Hippocampal formation (tissue), 2 donors: ENCODE measurements around the gene RCVRN.

Experiments used
- DNase-seq, 2 donors: peaks; one replicate each; lab custom pipeline; 2025; lab: John Stamatoyannopoulos, UW

The RCVRN gene

GRCh38 chr17:9905078-9905415 lies at the start of gene RCVRN:
TSS of gene RCVRN (minus strand) at chr17:9905271. CDS start at chr17:9905180, 91 bp downstream.
- DNase-seq, result no peak

- DNase-seq, result no peak
These were observed 48.4 kb upstream of the RCVRN start for GRCh38 chr17:9953492-9953891.

- no peak for DNase-seq
These were observed 46.7 kb upstream of the RCVRN start for GRCh38 chr17:9951803-9952202.

GRCh38 chr17:9948928-9949327 lies 43.9 kb upstream of the RCVRN start:
- no peak for DNase-seq

GRCh38 chr17:9944704-9945103 lies 39.6 kb upstream of the RCVRN start:
- no peak for DNase-seq

- no peak for DNase-seq
These were observed 38.3 kb upstream of the RCVRN start for GRCh38 chr17:9943343-9943742.

GRCh38 chr17:9942885-9943284 lies 37.8 kb upstream of the RCVRN start:
- no peak for DNase-seq

GRCh38 chr17:9941305-9941704 lies 36.2 kb upstream of the RCVRN start:
- no peak for DNase-seq

- DNase-seq, result no peak
These were observed 35.8 kb upstream of the RCVRN start for GRCh38 chr17:9940841-9941240.

GRCh38 chr17:9938764-9939163 lies 33.7 kb upstream of the RCVRN start:
- no peak for DNase-seq

GRCh38 chr17:9937901-9938300 lies 32.8 kb upstream of the RCVRN start:
- no peak for DNase-seq

- DNase-seq, result peak in 1 of 2 donors; percentile 29
These were observed 32.2 kb upstream of the RCVRN start for GRCh38 chr17:9937241-9937761.

GRCh38 chr17:9936095-9936494 lies 31.0 kb upstream of the RCVRN start:
- DNase-seq, result no peak

GRCh38 chr17:9935408-9935807 lies 30.3 kb upstream of the RCVRN start:
- DNase-seq, result no peak

GRCh38 chr17:9934331-9934730 lies 29.3 kb upstream of the RCVRN start:
- no peak for DNase-seq

- no peak for DNase-seq
These were observed 27.4 kb upstream of the RCVRN start for GRCh38 chr17:9932491-9932890.

GRCh38 chr17:9931144-9931741 lies 26.2 kb upstream of the RCVRN start:
- no peak for DNase-seq

GRCh38 chr17:9929871-9930270 lies 24.8 kb upstream of the RCVRN start:
- no peak for DNase-seq

- DNase-seq, result peak in 1 of 2 donors; percentile 22
These were observed 23.7 kb upstream of the RCVRN start for GRCh38 chr17:9928601-9929333.

GRCh38 chr17:9926150-9926804 lies 21.2 kb upstream of the RCVRN start:
- DNase-seq, result no peak

- DNase-seq, result no peak
These were observed 20.4 kb upstream of the RCVRN start for GRCh38 chr17:9925457-9925856.

GRCh38 chr17:9924735-9925191 lies 19.7 kb upstream of the RCVRN start:
- peak in 1 of 2 donors; percentile 82 for DNase-seq
